ENCODE measurements around the gene ATG2B.

The ATG2B gene

DNA sequence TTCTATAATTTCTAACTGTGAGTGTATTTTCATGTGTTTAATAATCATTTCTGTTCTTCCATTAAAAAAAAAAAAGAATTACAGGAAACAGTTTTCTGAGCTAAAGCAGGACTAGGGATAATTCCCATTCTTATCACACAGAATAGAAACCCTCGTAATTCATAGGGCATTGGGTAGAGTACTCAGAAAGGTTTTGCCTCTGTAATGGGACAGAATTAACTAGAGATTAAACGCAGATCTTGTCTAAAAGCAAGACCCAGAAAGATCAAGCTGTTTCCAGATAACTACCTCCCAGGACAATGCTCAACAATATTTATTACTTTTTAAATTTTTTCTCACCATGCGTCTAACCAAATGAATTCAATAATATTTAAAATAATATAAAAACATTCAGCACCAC lies 10.4 kb upstream of the ATG2B start:
- Histone ChIP-seq H3K27me3 (ENCODE audit: control insufficient read depth in 1 of 2, insufficient read depth in 2 of 2, low read length in 2 of 2) (no peaks in the 10 kb centered on the region), H3K4me1 (ENCODE audit: insufficient read depth, low read length) (no peaks in the 10 kb centered on the region), H3K4me3 (ENCODE audit: low read depth in 1 of 2, low read length in 2 of 2) (no peak overlapping the region), H3K9me3 (ENCODE audit: low read length) (no peaks in the 10 kb centered on the region), H3K9ac (ENCODE audit: low read length) (no peak overlapping the region), H3K36me3 (ENCODE audit: insufficient read depth, low read length) (no peaks in the 10 kb centered on the region), H3K27ac (ENCODE audit: low read depth, low read length) (no peak overlapping the region)

DNA sequence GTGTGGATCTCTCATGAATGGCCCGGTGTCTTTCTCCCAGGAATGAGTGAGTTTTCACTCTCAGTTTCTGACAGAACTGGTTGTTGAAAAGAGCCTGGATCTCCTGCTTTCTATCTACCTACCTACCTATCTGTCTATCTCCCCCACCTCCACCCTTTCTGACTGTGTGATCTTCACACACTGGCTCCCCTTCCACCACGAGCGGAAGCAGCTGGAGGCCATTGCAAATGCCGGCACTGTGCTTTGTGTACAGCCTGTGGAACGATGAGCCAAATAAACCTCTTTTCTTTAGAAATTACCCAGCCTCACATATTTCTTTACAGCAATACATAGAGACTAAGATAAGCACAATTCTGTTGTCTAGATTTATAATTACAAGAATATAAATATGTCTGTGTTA lies 7.4 kb upstream of the ATG2B start:
- Histone ChIP-seq H3K27me3 (ENCODE audit: control insufficient read depth in 1 of 2, insufficient read depth in 2 of 2, low read length in 2 of 2) (no peaks in the 10 kb centered on the region), H3K36me3 (ENCODE audit: insufficient read depth, low read length) (no peaks in the 10 kb centered on the region), H3K9ac (ENCODE audit: low read length) (no peak overlapping the region), H3K4me1 (ENCODE audit: insufficient read depth, low read length) (no peaks in the 10 kb centered on the region), H3K9me3 (ENCODE audit: low read length) (no peaks in the 10 kb centered on the region), H3K27ac (ENCODE audit: low read depth, low read length) (no peak overlapping the region), H3K4me3 (ENCODE audit: low read depth in 1 of 2, low read length in 2 of 2) (no peak overlapping the region)

DNA sequence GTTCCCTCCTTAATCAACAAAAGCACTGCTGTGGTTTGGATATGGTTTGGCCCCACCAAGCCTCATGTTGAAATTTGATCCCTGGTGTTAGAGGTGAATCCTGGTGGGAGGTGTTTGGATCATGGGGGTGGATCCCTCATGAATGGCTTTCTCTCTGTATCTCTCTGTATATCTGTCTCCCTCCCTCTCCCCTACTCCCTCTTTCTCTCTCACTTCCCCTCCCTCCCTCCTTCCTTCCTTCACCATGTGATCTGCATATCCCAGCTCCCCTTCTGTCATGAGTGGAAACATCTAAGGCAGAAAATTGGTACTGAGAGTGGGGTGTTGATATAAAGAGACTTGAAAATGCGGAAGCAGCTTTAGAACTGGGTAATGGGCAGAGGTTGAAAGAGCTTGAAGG lies 5.4 kb upstream of the ATG2B start:
- peaks cover 8% of the 10 kb centered on the region for H3K4me1 ChIP-seq (ENCODE audit: insufficient read depth, low read length)
- no peak overlapping the region for H3K27ac ChIP-seq (ENCODE audit: low read depth, low read length)
- no peak overlapping the region for H3K4me3 ChIP-seq (ENCODE audit: low read depth in 1 of 2, low read length in 2 of 2)
- H3K36me3 ChIP-seq (ENCODE audit: insufficient read depth, low read length), result no peaks in the 10 kb centered on the region
- H3K27me3 ChIP-seq (ENCODE audit: control insufficient read depth in 1 of 2, insufficient read depth in 2 of 2, low read length in 2 of 2), result no peaks in the 10 kb centered on the region
- no peaks in the 10 kb centered on the region for H3K9me3 ChIP-seq (ENCODE audit: low read length)
- no peak overlapping the region for H3K9ac ChIP-seq (ENCODE audit: low read length)

DNA sequence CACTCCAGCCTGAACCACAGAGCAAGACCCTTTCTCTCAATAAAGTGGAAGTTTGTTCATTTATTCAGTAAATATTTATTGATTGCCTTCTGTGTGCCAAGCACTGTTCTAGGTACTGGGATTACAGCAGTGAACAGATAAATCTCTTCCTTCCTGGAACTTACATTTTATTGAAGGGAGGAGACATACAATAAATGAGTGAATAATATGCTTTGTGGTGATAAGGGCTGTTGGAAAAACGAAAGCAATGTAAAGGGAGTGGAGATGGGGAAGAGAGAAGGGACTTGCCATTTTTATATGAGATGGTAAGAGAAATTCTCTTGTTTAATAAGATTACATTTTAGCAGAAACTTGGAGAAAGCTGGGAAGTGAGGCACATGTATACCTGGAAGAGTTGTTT lies 1.8 kb upstream of the ATG2B start:
- no peak overlapping the region for H3K9ac ChIP-seq (ENCODE audit: low read length)
- no peaks in the 10 kb centered on the region for H3K36me3 ChIP-seq (ENCODE audit: insufficient read depth, low read length)
- peaks cover 30% of the 10 kb centered on the region for H3K4me1 ChIP-seq (ENCODE audit: insufficient read depth, low read length)
- H3K9me3 ChIP-seq (ENCODE audit: low read length), result no peaks in the 10 kb centered on the region
- no peak overlapping the region for H3K4me3 ChIP-seq (ENCODE audit: low read depth in 1 of 2, low read length in 2 of 2)
- no peaks in the 10 kb centered on the region for H3K27me3 ChIP-seq (ENCODE audit: control insufficient read depth in 1 of 2, insufficient read depth in 2 of 2, low read length in 2 of 2)
- no peak overlapping the region for H3K27ac ChIP-seq (ENCODE audit: low read depth, low read length)

DNA sequence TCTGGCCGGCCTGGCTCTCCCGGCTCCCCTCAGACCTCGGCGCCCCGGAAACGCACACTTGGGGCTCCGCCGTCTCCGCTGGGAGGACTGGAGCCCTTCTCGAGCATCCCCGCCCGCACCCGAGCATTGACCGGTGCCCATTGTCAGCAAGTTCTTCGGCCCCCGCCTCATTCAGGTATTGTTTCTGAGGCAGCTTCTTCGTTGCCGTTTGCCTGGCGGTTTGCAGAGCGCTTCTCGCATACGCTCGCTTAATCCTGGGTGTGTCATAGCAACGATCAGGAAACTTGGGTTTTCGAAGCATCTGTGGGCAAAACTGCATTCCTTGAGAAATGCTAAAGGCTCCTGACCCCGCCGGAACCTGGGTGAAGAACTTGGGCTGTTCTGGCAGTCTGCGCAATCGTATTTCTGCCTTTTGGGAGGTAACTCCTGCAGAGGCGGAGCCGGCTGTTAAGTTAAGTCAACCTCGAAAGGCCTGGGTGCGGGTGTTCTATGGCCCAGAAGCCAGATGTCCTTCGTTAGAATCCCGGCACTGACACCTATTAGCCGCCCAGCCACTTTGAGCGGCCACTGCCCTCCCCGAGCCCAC lies 703 bp upstream of the ATG2B start:
- H3K27me3 ChIP-seq (ENCODE audit: control insufficient read depth in 1 of 2, insufficient read depth in 2 of 2, low read length in 2 of 2), result no peaks in the 10 kb centered on the region
- no peaks in the 10 kb centered on the region for H3K36me3 ChIP-seq (ENCODE audit: insufficient read depth, low read length)
- H3K4me1 ChIP-seq (ENCODE audit: insufficient read depth, low read length), result peaks cover 30% of the 10 kb centered on the region
- peak overlapping the region; percentile 70 for H3K9ac ChIP-seq (ENCODE audit: low read length)
- peak overlapping the region; percentile 93 to 94 for H3K4me3 ChIP-seq (ENCODE audit: low read depth in 1 of 2, low read length in 2 of 2)
- H3K9me3 ChIP-seq (ENCODE audit: low read length), result no peaks in the 10 kb centered on the region
- H3K27ac ChIP-seq (ENCODE audit: low read depth, low read length), result peak overlapping the region; percentile 98

DNA sequence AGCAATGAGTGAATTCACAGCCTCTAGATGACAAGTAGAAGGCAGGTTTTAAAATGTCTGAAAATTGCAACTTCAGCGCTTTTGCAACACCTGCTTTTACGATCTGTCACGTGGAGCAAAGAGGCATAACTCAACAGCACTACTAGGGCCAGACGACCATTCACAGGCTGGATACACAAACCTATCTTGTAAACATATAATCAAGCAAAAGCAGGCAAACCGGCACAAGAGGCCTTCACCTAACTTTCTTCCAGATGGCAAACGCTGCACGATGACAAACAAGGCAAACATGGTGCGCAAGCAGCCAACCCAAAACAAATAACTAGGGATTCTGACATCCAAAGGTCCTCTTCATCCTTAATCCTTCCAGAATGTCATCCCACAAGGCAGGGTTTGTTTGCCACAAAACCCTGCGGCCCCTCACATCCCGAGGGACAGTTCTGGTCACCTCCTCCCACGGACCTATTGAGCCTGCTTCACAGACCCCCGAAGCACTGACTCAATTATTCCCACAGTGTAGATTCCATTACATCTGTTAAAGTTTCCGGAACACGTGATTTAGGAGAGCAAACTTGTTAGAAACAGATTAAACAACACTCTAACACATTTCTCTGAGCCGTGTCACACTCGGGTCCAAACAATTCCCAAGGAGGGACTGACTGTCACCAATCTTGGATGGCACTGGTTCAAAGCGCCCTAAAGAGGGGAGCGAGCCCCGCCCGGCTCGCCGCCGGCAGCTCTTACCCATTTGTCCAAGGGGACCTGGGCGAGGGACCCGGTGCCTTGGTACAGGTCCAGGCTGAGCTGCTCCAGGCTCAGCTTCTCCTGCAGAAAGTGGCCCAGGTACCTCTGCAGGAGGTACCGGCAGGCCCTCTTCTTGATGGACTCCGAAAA lies 823 bp downstream of the ATG2B start:
- peak overlapping the region; percentile 93 to 94 for H3K4me3 ChIP-seq (ENCODE audit: low read depth in 1 of 2, low read length in 2 of 2)
- no peaks in the 10 kb centered on the region for H3K36me3 ChIP-seq (ENCODE audit: insufficient read depth, low read length)
- peaks cover 30% of the 10 kb centered on the region for H3K4me1 ChIP-seq (ENCODE audit: insufficient read depth, low read length)
- H3K9ac ChIP-seq (ENCODE audit: low read length), result peak overlapping the region; percentile 79
- H3K9me3 ChIP-seq (ENCODE audit: low read length), result no peaks in the 10 kb centered on the region
- peak overlapping the region; percentile 98 for H3K27ac ChIP-seq (ENCODE audit: low read depth, low read length)
- H3K27me3 ChIP-seq (ENCODE audit: control insufficient read depth in 1 of 2, insufficient read depth in 2 of 2, low read length in 2 of 2), result no peaks in the 10 kb centered on the region

DNA sequence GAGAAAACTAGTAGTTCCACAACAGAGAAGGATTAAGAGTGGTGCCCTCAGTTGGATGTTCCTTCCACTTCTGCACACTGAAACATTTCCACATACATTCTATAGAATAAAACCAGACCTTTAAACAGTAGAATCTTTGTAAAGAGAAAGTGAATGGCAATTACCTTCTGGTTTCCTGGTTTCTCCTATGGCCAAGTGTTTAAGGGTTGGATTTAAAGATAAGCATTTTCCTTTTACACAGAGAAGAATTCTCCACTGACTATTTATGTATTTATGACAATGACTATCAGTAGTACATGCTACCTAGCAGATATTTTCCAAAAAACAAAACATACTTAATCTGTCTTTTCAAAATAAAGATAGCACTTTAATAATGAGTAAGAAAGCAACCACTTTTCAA lies 3.2 kb downstream of the ATG2B start:
- peaks cover 30% of the 10 kb centered on the region for H3K4me1 ChIP-seq (ENCODE audit: insufficient read depth, low read length)
- H3K27me3 ChIP-seq (ENCODE audit: control insufficient read depth in 1 of 2, insufficient read depth in 2 of 2, low read length in 2 of 2), result no peaks in the 10 kb centered on the region
- H3K9me3 ChIP-seq (ENCODE audit: low read length), result no peaks in the 10 kb centered on the region
- H3K27ac ChIP-seq (ENCODE audit: low read depth, low read length), result no peak overlapping the region
- H3K36me3 ChIP-seq (ENCODE audit: insufficient read depth, low read length), result no peaks in the 10 kb centered on the region
- no peak overlapping the region for H3K4me3 ChIP-seq (ENCODE audit: low read depth in 1 of 2, low read length in 2 of 2)
- H3K9ac ChIP-seq (ENCODE audit: low read length), result no peak overlapping the region

DNA sequence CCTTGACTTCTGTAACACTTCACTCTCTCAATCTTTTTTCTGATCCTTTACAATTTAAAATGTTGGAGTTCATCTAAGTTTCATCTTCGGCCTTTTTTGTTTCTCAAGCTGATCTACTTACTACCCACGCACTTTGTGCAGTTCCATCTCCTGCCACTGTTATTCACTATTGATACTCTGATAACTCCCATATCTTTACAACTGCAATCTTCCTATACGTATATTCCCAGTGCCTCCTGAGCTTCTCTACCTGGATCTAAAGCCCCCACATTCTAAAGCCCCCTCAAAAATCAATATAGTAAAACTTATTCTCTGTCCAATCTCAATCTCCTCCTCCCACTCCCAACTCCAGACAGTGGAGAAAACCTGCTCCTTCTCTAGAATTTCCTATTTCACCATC lies 5.9 kb downstream of the ATG2B start:
- Histone ChIP-seq H3K4me1 (ENCODE audit: insufficient read depth, low read length) (peaks cover 21% of the 10 kb centered on the region), H3K27ac (ENCODE audit: low read depth, low read length) (no peak overlapping the region), H3K4me3 (ENCODE audit: low read depth in 1 of 2, low read length in 2 of 2) (no peak overlapping the region), H3K9ac (ENCODE audit: low read length) (no peak overlapping the region), H3K27me3 (ENCODE audit: control insufficient read depth in 1 of 2, insufficient read depth in 2 of 2, low read length in 2 of 2) (no peaks in the 10 kb centered on the region), H3K9me3 (ENCODE audit: low read length) (no peaks in the 10 kb centered on the region), H3K36me3 (ENCODE audit: insufficient read depth, low read length) (no peaks in the 10 kb centered on the region)

DNA sequence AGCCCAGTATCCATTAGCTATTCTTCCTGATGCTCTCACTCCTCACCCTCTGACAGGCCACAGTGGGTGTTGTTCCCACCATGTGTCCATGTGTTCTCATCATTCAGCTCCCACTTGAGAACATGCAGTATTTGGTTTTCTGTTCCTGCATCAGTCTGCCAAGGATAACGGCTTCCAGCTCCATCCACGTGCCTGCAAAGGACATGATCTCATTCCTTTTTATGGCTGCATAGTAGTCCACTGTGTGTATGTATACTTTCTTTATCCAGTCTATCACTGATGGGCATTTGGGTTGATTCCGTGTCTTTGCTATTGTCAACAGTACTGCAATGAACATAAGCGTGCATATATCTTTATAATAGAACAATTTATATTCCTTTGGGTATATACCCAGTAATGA lies 8.9 kb downstream of the ATG2B start:
- H3K27me3 ChIP-seq (ENCODE audit: control insufficient read depth in 1 of 2, insufficient read depth in 2 of 2, low read length in 2 of 2), result no peaks in the 10 kb centered on the region

DNA sequence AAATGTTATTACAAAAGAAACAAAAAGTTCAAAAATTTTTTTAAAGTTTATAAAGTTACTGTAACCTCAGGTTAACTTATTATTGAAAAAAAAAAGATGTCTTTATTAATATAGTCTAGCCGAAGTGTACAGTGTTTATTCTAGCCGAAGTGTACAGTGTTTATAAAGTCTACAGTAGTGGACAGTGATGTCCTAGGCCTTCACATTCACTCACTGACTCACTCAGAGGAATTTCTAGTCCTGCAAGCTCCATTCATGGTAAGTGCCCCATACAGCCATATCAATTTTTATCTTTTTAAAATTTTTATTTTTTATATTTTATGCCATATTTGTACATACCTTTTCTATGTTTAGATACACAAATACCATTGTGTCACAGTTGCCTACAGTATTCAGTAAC lies 10.4 kb downstream of the ATG2B start:
- Histone ChIP-seq H3K4me3 (ENCODE audit: low read depth in 1 of 2, low read length in 2 of 2) (no peak overlapping the region), H3K4me1 (ENCODE audit: insufficient read depth, low read length) (no peaks in the 10 kb centered on the region), H3K9ac (ENCODE audit: low read length) (no peak overlapping the region), H3K27me3 (ENCODE audit: control insufficient read depth in 1 of 2, insufficient read depth in 2 of 2, low read length in 2 of 2) (no peaks in the 10 kb centered on the region), H3K9me3 (ENCODE audit: low read length) (no peaks in the 10 kb centered on the region), H3K27ac (ENCODE audit: low read depth, low read length) (no peak overlapping the region), H3K36me3 (ENCODE audit: insufficient read depth, low read length) (no peaks in the 10 kb centered on the region)

More for the DNA sequence above, 8.9 kb downstream of the ATG2B start:
- H3K4me1 ChIP-seq (ENCODE audit: insufficient read depth, low read length), result no peaks in the 10 kb centered on the region
- H3K9ac ChIP-seq (ENCODE audit: low read length), result no peak overlapping the region
- no peaks in the 10 kb centered on the region for H3K36me3 ChIP-seq (ENCODE audit: insufficient read depth, low read length)
- no peak overlapping the region for H3K4me3 ChIP-seq (ENCODE audit: low read depth in 1 of 2, low read length in 2 of 2)
- H3K27ac ChIP-seq (ENCODE audit: low read depth, low read length), result no peak overlapping the region
- H3K9me3 ChIP-seq (ENCODE audit: low read length), result no peaks in the 10 kb centered on the region

DNA sequence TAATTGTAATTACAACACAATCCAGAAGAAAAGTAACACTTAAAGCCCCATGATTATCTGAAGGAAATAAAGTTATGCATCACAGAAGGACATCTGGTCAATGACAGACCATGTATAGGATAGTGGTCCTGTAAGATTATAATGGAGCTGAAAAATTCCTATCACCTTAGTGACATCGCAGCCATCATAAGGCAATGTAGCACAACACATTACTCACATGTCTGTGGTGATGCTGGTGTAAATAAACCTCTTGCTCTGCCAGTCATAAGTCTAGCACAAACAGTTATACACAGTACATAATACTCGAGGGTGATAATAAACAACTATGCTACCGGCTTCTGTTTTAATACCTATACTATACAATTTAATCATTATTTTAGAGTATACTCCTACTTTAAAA lies 11.2 kb downstream of the ATG2B start:
- no peak overlapping the region for H3K27ac ChIP-seq (ENCODE audit: low read depth, low read length)
- no peaks in the 10 kb centered on the region for H3K9me3 ChIP-seq (ENCODE audit: low read length)
- no peak overlapping the region for H3K9ac ChIP-seq (ENCODE audit: low read length)
- H3K27me3 ChIP-seq (ENCODE audit: control insufficient read depth in 1 of 2, insufficient read depth in 2 of 2, low read length in 2 of 2), result no peaks in the 10 kb centered on the region
- H3K4me3 ChIP-seq (ENCODE audit: low read depth in 1 of 2, low read length in 2 of 2), result no peak overlapping the region
- H3K36me3 ChIP-seq (ENCODE audit: insufficient read depth, low read length), result no peaks in the 10 kb centered on the region
- H3K4me1 ChIP-seq (ENCODE audit: insufficient read depth, low read length), result no peaks in the 10 kb centered on the region
